Aorta (tissue), 5 donors: Measurements from ENCODE around the gene NOPCHAP1. TPM values are rescaled to one million over a fixed set of nuclear protein-coding genes. Genes with fewer than 3 reads are reported as not detected.

ENCODE experiments used
- ATAC-seq: fragments of 200-7000 bp; cut with Tn5 transposase; one replicate; pipeline ENCODE4 v1.9.1; 2022; ENCODE audit warnings: moderate library complexity; ENCODE audit not compliant: low FRiP score
- DNase-seq, 2 donors: peaks; one replicate each; pipeline ENCODE4 v3.0.0-alpha.2; 2020
- H3K27ac ChIP-seq, 2 donors: one replicate each; pipeline ENCODE4 v1.5.1; 2013; ENCODE audit warnings: low read length in 2 of 2, mild to moderate bottlenecking in 2 of 2, moderate library complexity in 2 of 2, control low read depth in 1 of 2, inconsistent platforms in 1 of 2, low read depth in 1 of 2
- H3K27me3 ChIP-seq, 2 donors: one replicate each; pipeline ENCODE4 v1.6.1; 2013; ENCODE audit warnings: control low read depth in 1 of 2, low read length in 1 of 2, mild to moderate bottlenecking in 1 of 2, moderate library complexity in 1 of 2; ENCODE audit not compliant: insufficient read depth in 2 of 2, control insufficient read depth in 1 of 2
- H3K36me3 ChIP-seq, 2 donors: one replicate each; pipeline ENCODE4 v1.6.1; 2013; ENCODE audit warnings: control low read depth in 1 of 2, low read length in 1 of 2, mild to moderate bottlenecking in 1 of 2; ENCODE audit not compliant: insufficient read depth in 2 of 2, control insufficient read depth in 1 of 2
- H3K4me1 ChIP-seq, 2 donors: one replicate each; pipeline ENCODE4 v1.6.1; 2013; ENCODE audit warnings: low read length in 2 of 2, control low read depth in 1 of 2, mild to moderate bottlenecking in 1 of 2, moderate library complexity in 1 of 2; ENCODE audit not compliant: insufficient read depth in 2 of 2, control insufficient read depth in 1 of 2
- H3K4me3 ChIP-seq, 2 donors: one replicate each; pipeline ENCODE4 v1.5.1; 2013; ENCODE audit warnings: low read length in 2 of 2, control low read depth in 1 of 2, mild to moderate bottlenecking in 1 of 2
- H3K9me3 ChIP-seq: one replicate; pipeline ENCODE4 v1.6.1; 2013; ENCODE audit warnings: mild to moderate bottlenecking, low read length; ENCODE audit not compliant: control insufficient read depth
- WGBS, 2 donors: extraction: QIAGEN DNeasy Blood & Tissue Kit; methylation state at CpG; one replicate each; pipeline ENCODE4 v1.1.7; 2013; 5-methylcytosine and 5-hydroxymethylcytosine counted together
- intact Hi-C, 2 donors: fragments of 100-400 bp; cut with DNase I; formaldehyde crosslinking; loops; one replicate each; pipeline versions ENCODE4 v1.14.2 to v1.15.0; 2022
- polyA plus RNA-seq, 2 donors: library from polyadenylated mRNA; stranded (reverse); fragments of 200-250 nt; gene quantifications; one replicate each; pipeline ENCODE4 v1.2.3, GENCODE V29; 2013
- total RNA-seq, 2 donors: library from RNA; stranded (reverse); fragmentation: NEBNext Ultra II Directional; extraction: Animal tissue kit (Norgen Biotek cat#: 25700); gene quantifications; one replicate each; pipeline ENCODE4 v1.2.1, GENCODE V29; 2021
- donor health status: healthy with polysubstance abuse.
- donor health status: Bipolar disorder and iron deficiency.
- donor health status: DM: no; HTN: no; CAD: no.
- donor health status: DM: no; HTN: no; CAD: no.
- donor health status: DM: yes; HTN: yes; CAD: no.

The NOPCHAP1 gene
- total and polyA plus RNA-seq, 4 donors: 6.8 to 12.9 (median 11.1) TPM

DNA sequence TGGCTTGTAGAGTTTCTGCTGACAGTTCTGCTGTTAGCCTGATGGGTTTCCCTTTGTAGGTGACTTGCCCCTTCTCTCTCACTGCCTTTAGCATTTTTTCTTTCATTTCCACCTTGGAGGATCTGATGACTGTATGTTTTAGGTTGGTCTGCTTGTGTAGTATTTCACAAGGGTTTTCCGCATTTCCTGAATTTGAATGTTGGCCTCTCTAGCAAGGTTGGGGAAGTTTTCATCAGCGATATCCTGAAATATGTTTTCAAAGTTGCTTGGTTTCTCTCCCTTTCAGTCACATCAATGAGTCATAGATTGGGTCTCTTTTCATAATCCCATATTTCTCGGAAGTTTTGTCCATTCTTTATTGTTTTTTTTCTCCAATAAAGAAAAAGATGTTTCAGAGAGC, 11.4 kb downstream of the NOPCHAP1 start:
- DNase-seq (no peak), ATAC-seq (no peak)
- 94 to 95% methylated on average over 3 of the region's 3 CpGs for WGBS, 2 donors
- H3K27ac ChIP-seq: no peak overlapping the region
- no peak overlapping the region for H3K4me3 ChIP-seq
- H3K27me3 ChIP-seq: no peaks in the 10 kb centered on the region
- H3K9me3 ChIP-seq: no peaks in the 10 kb centered on the region
- intact Hi-C loops: no loop called here
- H3K36me3 ChIP-seq: peaks cover 3 to 4% of the 10 kb centered on the region in 2 donors
- no peaks in the 10 kb centered on the region for H3K4me1 ChIP-seq

DNA sequence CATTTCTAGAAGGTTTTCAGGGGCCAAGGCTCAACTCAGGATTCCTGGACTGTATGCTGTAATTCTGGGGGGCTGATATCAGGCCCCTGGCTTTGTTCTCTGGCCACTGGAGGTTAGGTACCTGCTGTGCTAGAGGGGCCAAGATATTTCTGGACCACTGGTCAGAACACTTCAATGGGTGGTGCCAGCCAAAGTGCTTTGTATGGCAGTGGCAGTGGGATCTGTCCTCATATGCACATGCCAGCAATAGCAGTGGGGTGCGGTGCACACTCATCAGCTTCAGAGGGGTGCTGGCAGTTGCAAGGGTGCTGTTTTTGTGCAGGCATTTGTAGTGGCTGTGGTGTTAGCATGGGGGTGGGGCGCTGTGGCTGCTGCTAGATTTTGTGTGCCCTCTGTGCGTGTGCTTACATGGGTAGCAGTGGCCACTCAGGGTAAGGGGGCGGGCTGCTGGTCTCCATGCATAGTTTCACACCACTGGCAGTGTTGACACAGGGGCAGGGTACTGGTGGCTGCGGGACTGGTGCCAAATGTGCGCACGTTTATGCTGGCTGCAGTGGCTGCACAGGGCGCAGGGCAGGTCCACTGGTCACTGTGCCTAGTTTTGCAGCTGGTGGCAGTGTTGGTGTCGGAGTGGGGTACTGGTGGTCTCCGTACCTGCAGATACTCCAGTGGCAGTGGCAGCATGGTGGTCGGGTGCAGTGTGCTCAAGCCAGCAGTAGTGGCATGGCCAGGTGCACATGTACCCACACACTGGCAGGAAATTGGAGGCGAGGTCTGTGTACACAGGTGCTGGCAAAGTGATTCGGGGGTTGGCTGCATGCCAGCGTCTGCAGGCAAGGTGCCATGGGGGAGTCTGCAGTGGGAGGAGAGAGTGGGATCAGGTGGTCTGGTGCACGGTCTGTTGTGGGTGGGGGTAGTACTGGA, 12.6 kb downstream of the NOPCHAP1 start:
- 61 to 66% methylated on average over 15 of the region's 15 CpGs for WGBS, 2 donors
- intact Hi-C loops: no loop called here
- Histone ChIP-seq H3K27ac (no peak overlapping the region), H3K27me3 (no peaks in the 10 kb centered on the region), H3K4me3 (no peak overlapping the region), H3K36me3 (peaks cover 4 to 5% of the 10 kb centered on the region in 2 donors), H3K9me3 (no peaks in the 10 kb centered on the region), H3K4me1 (no peaks in the 10 kb centered on the region)
- ATAC-seq: no peak
- DNase-seq: no peak

DNA sequence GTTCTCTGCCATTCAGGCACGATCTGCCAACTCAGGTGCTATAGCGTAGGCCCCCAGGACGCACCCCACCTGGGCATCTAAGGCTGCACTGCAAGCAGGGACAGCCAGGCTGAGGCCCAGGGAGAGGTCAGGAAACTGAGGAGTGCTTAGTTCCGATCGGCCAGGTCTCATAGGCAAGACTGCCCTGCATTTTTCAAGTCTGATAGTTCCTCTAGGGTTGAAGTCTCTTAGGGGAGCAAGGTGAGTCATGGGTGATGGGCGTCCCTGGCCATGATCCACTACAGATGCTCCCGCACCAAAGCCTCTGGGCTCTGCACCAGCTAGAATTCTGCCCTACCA, 13.2 kb downstream of the NOPCHAP1 start:
- intact Hi-C loops: no loop called here
- ATAC-seq: no peak
- WGBS, 2 donors: 80 to 92% methylated on average over 7 of the region's 7 CpGs
- no peak overlapping the region for H3K27ac ChIP-seq
- peaks cover 4 to 5% of the 10 kb centered on the region in 2 donors for H3K36me3 ChIP-seq
- no peaks in the 10 kb centered on the region for H3K9me3 ChIP-seq
- no peaks in the 10 kb centered on the region for H3K27me3 ChIP-seq
- no peak for DNase-seq
- no peaks in the 10 kb centered on the region for H3K4me1 ChIP-seq
- no peak overlapping the region for H3K4me3 ChIP-seq

DNA sequence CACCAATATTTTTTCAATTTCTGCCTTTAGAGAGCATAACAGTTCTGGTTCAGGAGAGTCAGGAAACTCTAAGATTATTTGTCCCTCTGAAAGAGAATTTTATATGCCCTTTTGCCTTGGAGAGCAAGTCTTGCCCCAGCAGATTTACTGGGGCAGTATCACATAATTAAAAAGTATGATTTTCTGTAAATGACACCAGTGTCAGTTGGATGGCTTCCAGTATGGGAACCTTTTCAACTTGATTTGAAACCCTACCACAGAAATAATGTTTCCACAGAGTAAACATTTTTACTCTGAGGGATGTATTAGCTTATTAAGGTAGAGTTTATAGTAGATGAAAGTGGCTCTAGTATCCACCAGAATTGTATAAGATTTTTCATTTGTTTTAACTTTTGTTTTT, 15.4 kb downstream of the NOPCHAP1 start:
- intact Hi-C loops: no loop called here

DNA sequence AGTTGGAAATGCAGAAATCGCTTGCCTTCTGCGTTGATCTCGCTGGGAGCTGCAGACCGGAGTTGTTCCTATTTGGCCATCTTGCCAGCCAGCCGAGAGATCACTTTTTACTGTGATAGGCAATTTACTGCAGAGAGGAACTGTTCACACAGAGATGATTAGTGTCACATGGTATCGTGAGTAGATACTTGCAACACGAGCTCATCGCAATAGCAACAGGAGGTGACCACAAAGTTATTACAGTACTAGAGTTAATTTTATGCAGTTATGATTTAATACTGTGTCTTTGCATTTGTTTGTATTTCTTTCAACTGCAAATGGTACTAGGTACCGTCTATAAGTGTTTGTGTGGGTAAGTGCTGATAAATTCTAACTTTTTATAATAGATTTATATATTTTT, 27.8 kb downstream of the NOPCHAP1 start:
- Histone ChIP-seq H3K27ac (no peak overlapping the region), H3K27me3 (no peaks in the 10 kb centered on the region), H3K4me3 (no peak overlapping the region), H3K36me3 (peaks cover 0 to 1% of the 10 kb centered on the region in 2 donors), H3K9me3 (no peaks in the 10 kb centered on the region), H3K4me1 (no peaks in the 10 kb centered on the region)
- ATAC-seq (no peak), DNase-seq (no peak)
- WGBS, 2 donors: 91 to 94% methylated on average over 9 of the region's 9 CpGs
- intact Hi-C loops: no loop called here

More for the DNA sequence above, 15.4 kb downstream of the NOPCHAP1 start:
- Histone ChIP-seq H3K36me3 (peaks cover under 1 to 2% of the 10 kb centered on the region in 2 donors), H3K4me3 (no peak overlapping the region), H3K9me3 (no peaks in the 10 kb centered on the region), H3K27me3 (no peaks in the 10 kb centered on the region), H3K27ac (no peak overlapping the region), H3K4me1 (no peaks in the 10 kb centered on the region)
- ATAC-seq: no peak
- no peak for DNase-seq

DNA sequence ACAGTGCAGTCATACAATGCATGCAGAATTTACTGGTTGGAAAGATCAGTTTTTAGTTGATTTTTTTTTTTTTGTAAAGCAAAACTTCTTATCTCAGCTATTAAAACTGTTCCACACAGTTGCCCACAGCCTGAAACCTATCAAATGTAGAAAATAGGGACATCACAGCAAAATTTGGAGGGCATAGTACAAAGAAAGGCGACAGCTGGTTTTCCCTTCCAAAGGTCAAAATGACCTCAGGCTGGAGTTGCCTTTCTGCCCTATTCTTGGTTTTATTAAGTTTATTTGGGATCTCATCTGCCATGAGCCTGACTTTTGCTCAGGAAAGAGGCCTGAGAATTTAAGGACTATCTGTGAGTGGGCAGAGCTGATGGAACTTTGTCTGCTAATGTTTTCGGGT, 28.5 kb downstream of the NOPCHAP1 start:
- DNase-seq (no peak), ATAC-seq (no peak)
- Histone ChIP-seq H3K27me3 (no peaks in the 10 kb centered on the region), H3K27ac (no peak overlapping the region), H3K9me3 (no peaks in the 10 kb centered on the region), H3K4me1 (no peaks in the 10 kb centered on the region), H3K4me3 (no peak overlapping the region), H3K36me3 (peaks cover 0 to 1% of the 10 kb centered on the region in 2 donors)
- WGBS, 2 donors: 92 to 95% methylated on average over 2 of the region's 2 CpGs
- intact Hi-C loops: no loop called here

DNA sequence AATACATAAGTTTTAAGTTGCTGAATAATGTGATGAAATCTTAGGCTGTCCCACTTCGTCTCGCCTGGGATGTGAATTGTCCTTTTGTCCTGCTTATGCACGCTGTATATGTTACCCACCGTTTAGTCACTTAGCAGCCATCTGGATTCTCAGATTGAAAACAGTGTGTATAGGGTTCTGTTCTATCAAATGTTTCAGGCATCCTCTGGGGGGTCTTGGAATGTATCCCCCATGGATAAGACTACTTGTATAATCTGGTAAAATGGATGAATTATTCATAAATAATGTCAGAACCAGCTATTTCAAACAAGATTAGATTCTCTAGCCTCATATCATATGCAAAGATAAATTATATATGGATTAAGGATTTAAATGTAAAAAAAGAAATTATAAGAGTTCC, 29.4 kb downstream of the NOPCHAP1 start:
- H3K27me3 ChIP-seq: no peaks in the 10 kb centered on the region
- peaks cover 0 to 1% of the 10 kb centered on the region in 2 donors for H3K36me3 ChIP-seq
- no peak overlapping the region for H3K27ac ChIP-seq
- no peaks in the 10 kb centered on the region for H3K4me1 ChIP-seq
- no peak overlapping the region for H3K4me3 ChIP-seq
- no peaks in the 10 kb centered on the region for H3K9me3 ChIP-seq
- 90 to 92% methylated on average over 4 of the region's 4 CpGs for WGBS, 2 donors
- no peak for ATAC-seq
- DNase-seq: no peak
- intact Hi-C loops: no loop called here

DNA sequence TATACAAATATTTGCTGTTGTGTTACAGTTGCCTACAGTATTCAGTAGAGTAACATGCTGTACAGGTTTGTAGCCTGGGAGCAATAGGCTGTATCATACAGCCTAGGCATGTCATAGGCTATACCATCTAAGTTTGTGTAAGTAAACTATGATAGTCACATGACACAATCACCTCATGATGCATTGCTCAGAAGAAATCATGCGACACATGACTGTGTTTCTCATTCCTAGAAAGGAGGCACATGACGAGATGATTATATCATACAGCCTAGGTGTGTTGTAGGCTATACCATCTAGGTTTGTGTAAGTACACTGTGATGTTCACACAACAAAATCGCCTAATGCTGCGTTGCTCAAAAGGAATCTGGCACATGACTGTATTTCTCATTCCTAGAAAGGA, 31.9 kb downstream of the NOPCHAP1 start:
- WGBS, 2 donors: 90 to 91% methylated on average over 4 of the region's 4 CpGs
- no peak for ATAC-seq

DNA sequence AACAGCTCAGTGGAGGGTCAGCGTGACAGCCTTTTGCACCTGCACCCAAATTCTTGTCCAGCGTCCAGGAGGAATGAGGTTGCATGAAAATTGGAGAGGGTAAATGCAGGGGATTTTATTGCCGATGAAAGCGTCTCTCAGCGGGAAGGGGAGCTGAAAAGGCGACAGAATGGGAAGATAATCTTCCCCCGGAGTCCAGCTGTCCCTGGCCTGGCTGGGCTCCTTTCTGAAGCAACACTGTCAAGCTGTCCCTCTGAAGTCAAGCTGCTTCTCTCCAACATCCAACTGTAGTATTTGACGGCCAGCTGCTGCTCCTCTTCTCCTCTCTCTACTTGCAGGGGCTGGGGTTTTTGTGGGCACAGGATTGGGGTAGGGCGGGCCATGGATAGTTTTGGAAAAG, 32.7 kb downstream of the NOPCHAP1 start:
- Histone ChIP-seq H3K27me3 (no peaks in the 10 kb centered on the region), H3K9me3 (no peaks in the 10 kb centered on the region), H3K27ac (no peak overlapping the region), H3K4me1 (no peaks in the 10 kb centered on the region), H3K4me3 (no peak overlapping the region), H3K36me3 (peaks cover 0 to 1% of the 10 kb centered on the region in 2 donors)
- 83 to 86% methylated on average over 9 of the region's 9 CpGs for WGBS, 2 donors
- ATAC-seq: no peak
- DNase-seq: no peak
- intact Hi-C loops: no loop called here

More for the DNA sequence above, 31.9 kb downstream of the NOPCHAP1 start:
- Histone ChIP-seq H3K4me3 (no peak overlapping the region), H3K27ac (no peak overlapping the region), H3K27me3 (no peaks in the 10 kb centered on the region), H3K9me3 (no peaks in the 10 kb centered on the region), H3K36me3 (peaks cover 0 to 1% of the 10 kb centered on the region in 2 donors), H3K4me1 (no peaks in the 10 kb centered on the region)
- no peak for DNase-seq
- intact Hi-C loops: no loop called here
